Neural progenitor cell (in vitro differentiated cells): ENCODE results near the gene MTG2.

Source experiments
- CTCF ChIP-seq: fragments of 200-600 bp; sonication (generic); IDR thresholded peaks from 2 replicates; pipeline ENCODE4 v1.5.1; 2017; ENCODE audit warnings: antibody characterized with exemption, mild to moderate bottlenecking
- EZH2 ChIP-seq: fragments of 200-600 bp; sonication (generic); IDR thresholded peaks from 2 replicates; pipeline ENCODE4 v1.6.1; 2017; ENCODE audit warnings: antibody characterized with exemption, mild to moderate bottlenecking, moderate library complexity
- EZH2phosphoT487 ChIP-seq: fragments of 200-600 bp; sonication (generic); IDR thresholded peaks from 2 replicates; pipeline ENCODE4 v1.6.1; 2017; ENCODE audit warnings: antibody characterized with exemption

GRCh38 chr20:62236200-62236599 lies 53.4 kb downstream of the MTG2 start:
- TF ChIP-seq CTCF (no peak), EZH2 (no peak), EZH2phosphoT487 (no peak)
